ENCODE results near the gene LYG1. TPM values are rescaled to one million over a fixed set of nuclear protein-coding genes. Genes with fewer than 3 reads are reported as not detected.

The LYG1 gene
- total RNA-seq, 4 donors from 2014 or later: 2.8 to 3.8 (median 3.5) TPM

DNA sequence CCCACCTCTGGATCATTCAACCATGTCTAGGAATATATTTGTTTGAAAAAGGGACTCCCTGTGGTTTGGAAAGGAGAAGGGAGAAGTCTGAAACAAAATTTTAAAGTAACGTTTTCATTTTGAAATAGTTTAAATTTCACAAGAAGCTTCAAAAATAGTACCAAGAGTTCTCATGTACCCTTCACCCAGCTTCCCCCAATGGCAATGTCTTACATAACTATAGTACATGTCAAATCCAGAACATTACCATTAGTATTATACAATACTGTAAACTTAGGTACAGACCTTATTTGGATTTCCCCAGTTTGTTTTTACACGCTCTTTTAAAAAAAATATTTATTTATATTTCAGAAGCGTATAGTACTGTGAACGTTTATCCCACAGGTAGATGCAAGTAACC, 41.5 kb downstream of the LYG1 start:
- no peak overlapping the region for H3K4me3 ChIP-seq
- no peak overlapping the region for H3K27ac ChIP-seq
- no peaks in the 10 kb centered on the region for H3K27me3 ChIP-seq
- DNase-seq: no peak
- H3K9me3 ChIP-seq: no peaks in the 10 kb centered on the region
- H3K36me3 ChIP-seq: no peaks in the 10 kb centered on the region
- no peaks in the 10 kb centered on the region for H3K4me1 ChIP-seq
- TF ChIP-seq POLR2A (IDR thresholded peaks at IDR 0.05): no peak
- TF ChIP-seq, protein P1, sequence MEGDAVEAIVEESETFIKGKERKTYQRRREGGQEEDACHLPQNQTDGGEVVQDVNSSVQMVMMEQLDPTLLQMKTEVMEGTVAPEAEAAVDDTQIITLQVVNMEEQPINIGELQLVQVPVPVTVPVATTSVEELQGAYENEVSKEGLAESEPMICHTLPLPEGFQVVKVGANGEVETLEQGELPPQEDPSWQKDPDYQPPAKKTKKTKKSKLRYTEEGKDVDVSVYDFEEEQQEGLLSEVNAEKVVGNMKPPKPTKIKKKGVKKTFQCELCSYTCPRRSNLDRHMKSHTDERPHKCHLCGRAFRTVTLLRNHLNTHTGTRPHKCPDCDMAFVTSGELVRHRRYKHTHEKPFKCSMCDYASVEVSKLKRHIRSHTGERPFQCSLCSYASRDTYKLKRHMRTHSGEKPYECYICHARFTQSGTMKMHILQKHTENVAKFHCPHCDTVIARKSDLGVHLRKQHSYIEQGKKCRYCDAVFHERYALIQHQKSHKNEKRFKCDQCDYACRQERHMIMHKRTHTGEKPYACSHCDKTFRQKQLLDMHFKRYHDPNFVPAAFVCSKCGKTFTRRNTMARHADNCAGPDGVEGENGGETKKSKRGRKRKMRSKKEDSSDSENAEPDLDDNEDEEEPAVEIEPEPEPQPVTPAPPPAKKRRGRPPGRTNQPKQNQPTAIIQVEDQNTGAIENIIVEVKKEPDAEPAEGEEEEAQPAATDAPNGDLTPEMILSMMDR (IDR thresholded peaks at IDR 0.05): no peak

DNA sequence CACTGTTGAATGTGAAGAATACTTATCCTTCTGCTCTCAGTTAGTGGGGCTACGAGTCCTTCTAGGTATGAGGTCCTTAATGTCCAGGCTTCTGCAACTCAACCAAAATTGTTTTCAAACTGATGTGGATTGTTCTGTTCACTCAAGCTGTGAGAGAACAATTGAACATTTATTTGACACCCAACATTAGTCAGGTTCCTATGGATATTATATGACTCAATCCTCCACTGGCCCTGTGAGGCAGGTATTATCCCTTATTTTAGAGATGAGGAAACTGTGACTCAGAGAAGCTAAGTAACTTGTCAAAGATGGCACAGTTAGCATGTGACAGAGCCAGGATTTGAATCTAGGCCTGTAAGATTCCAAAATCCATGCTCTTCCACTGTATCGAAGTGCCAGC, 44.3 kb downstream of the LYG1 start:
- Histone ChIP-seq H3K27me3 (no peaks in the 10 kb centered on the region), H3K4me1 (no peaks in the 10 kb centered on the region), H3K4me3 (no peak overlapping the region), H3K36me3 (no peaks in the 10 kb centered on the region), H3K27ac (no peak overlapping the region), H3K9me3 (no peaks in the 10 kb centered on the region)
- no peak for TF ChIP-seq POLR2A (IDR thresholded peaks at IDR 0.05)
- TF ChIP-seq, protein P1 (IDR thresholded peaks at IDR 0.05): no peak
- no peak for DNase-seq

GRCh38 chr2:99255491-99256318, 45.3 kb downstream of the LYG1 start, which contains the start of gene LYG2:
LYG2 (minus strand) TSS chr2:99255666; CDS start chr2:99254260, 1,406 bp downstream.
- H3K36me3 ChIP-seq: no peaks in the 10 kb centered on the region
- DNase-seq: no peak
- H3K9me3 ChIP-seq: no peaks in the 10 kb centered on the region
- no peaks in the 10 kb centered on the region for H3K27me3 ChIP-seq
- TF ChIP-seq, protein P1 (IDR thresholded peaks at IDR 0.05): no peak
- TF ChIP-seq POLR2A (IDR thresholded peaks at IDR 0.05): no peak
- H3K27ac ChIP-seq: no peak within 1 kb of the TSS
- H3K4me3 ChIP-seq: no peak within 1 kb of the TSS
- no peaks in the 10 kb centered on the region for H3K4me1 ChIP-seq

- TF ChIP-seq POLR2A (IDR thresholded peaks at IDR 0.05): no peak
- TF ChIP-seq, protein P1 (IDR thresholded peaks at IDR 0.05): no peak
- no peaks in the 10 kb centered on the region for H3K9me3 ChIP-seq
- no peaks in the 10 kb centered on the region for H3K4me1 ChIP-seq
- no peaks in the 10 kb centered on the region for H3K36me3 ChIP-seq
- H3K4me3 ChIP-seq: no peak overlapping the region
- H3K27me3 ChIP-seq: no peaks in the 10 kb centered on the region
- no peak overlapping the region for H3K27ac ChIP-seq
- no peak for DNase-seq
Observed at GRCh38 chr2:99249951-99250350, 51.0 kb downstream of the LYG1 start.

- no peaks in the 10 kb centered on the region for H3K9me3 ChIP-seq
- H3K36me3 ChIP-seq: no peaks in the 10 kb centered on the region
- no peak for TF ChIP-seq POLR2A (IDR thresholded peaks at IDR 0.05)
- TF ChIP-seq, protein P1 (IDR thresholded peaks at IDR 0.05): no peak
- DNase-seq: no peak
- H3K4me3 ChIP-seq: no peak overlapping the region
- H3K27me3 ChIP-seq: no peaks in the 10 kb centered on the region
- H3K27ac ChIP-seq: no peak overlapping the region
- no peaks in the 10 kb centered on the region for H3K4me1 ChIP-seq
Observed at GRCh38 chr2:99242151-99242550, 58.8 kb downstream of the LYG1 start.

Measured in Peyer's patch (tissue), 4 donors.